Measurements from ENCODE around the gene DIPK2A. TPM values are rescaled to one million over a fixed set of nuclear protein-coding genes. Genes with fewer than 3 reads are reported as not detected.

DIPK2A gene
- total RNA-seq, 1 experiment from 2014 or later, result 22.0 TPM

GRCh38 chr3:143928056-143928455 is 43.6 kb upstream of the DIPK2A start:
- Histone ChIP-seq H3K4me2 (ENCODE audit: insufficient read depth, insufficient read length, low read length) (no peak overlapping the region), H3K18ac (ENCODE audit: insufficient read length, low read depth, low read length) (no peak overlapping the region), H3K9ac (ENCODE audit: extremely low read depth, insufficient read length, low read length) (no peak overlapping the region), H4K8ac (replicated peaks; ENCODE audit: insufficient read length, low read depth, low read length) (no peak overlapping the region), H3K79me1 (ENCODE audit: insufficient read depth, low read depth, low read length, poor library complexity, severe bottlenecking) (no peaks in the 10 kb centered on the region), H3K56ac (ENCODE audit: insufficient read length, low read depth, low read length) (no peak overlapping the region), H3K27ac (ENCODE audit: insufficient read length, low read depth, low read length) (no peak overlapping the region), H3K27me3 (ENCODE audit: insufficient read depth, low read length) (no peaks in the 10 kb centered on the region), H3K14ac (ENCODE audit: insufficient read depth, low read length) (no peak overlapping the region), H2BK120ac (ENCODE audit: low read depth, low read length, poor library complexity, severe bottlenecking) (no peak overlapping the region), H3K79me2 (ENCODE audit: insufficient read depth, low read length) (no peaks in the 10 kb centered on the region), H2BK5ac (ENCODE audit: insufficient read length, low read length) (no peak overlapping the region), H3K4me1 (ENCODE audit: insufficient read depth, low read length) (no peaks in the 10 kb centered on the region), H4K5ac (ENCODE audit: insufficient read length, low read depth, low read length) (no peak overlapping the region), H3K23ac (ENCODE audit: insufficient read length, low read depth, low read length) (no peak overlapping the region), H2AK5ac (ENCODE audit: insufficient read length, low read length) (no peak overlapping the region), H3K9me3 (ENCODE audit: control insufficient read depth, low read depth, low read length) (no peaks in the 10 kb centered on the region), H2BK15ac (ENCODE audit: low read depth, low read length) (no peak overlapping the region), H4K20me1 (ENCODE audit: control insufficient read depth, insufficient read depth, insufficient read length) (no peaks in the 10 kb centered on the region), H3K23me2 (ENCODE audit: insufficient read length, low read depth, low read length, poor library complexity, severe bottlenecking) (no peaks in the 10 kb centered on the region), H2AFZ (ENCODE audit: low read length) (no peak overlapping the region), H2BK12ac (ENCODE audit: insufficient read length, low read depth, low read length) (no peak overlapping the region), H3K4ac (ENCODE audit: low read depth, low read length) (no peak overlapping the region), H2BK20ac (ENCODE audit: low read depth, low read length, poor library complexity, severe bottlenecking) (no peak overlapping the region), H4K91ac (ENCODE audit: insufficient read length, low read depth, low read length) (no peak overlapping the region), H3T11ph (ENCODE audit: low read length) (no peak overlapping the region)
- no peak for DNase-seq
- no peaks in the 10 kb centered on the region for H3K27me3 Mint-ChIP-seq (ENCODE audit: low read depth)
- no peak overlapping the region for H3K27ac Mint-ChIP-seq
- no peaks in the 10 kb centered on the region for H3K36me3 Mint-ChIP-seq (ENCODE audit: insufficient read depth in 1 of 3, low read depth in 3 of 3)
- no CpG with 5 or more reads among the region's 1 CpG for WGBS (ENCODE audit: extremely low coverage, insufficient read length, low lambda C conversion rate)
- no peak overlapping the region for H3K4me3 Mint-ChIP-seq
- H3K9me3 Mint-ChIP-seq, result peaks cover 0 to 2% of the 10 kb centered on the region in 2 experiments; a peak in 1 of 5 replicates
- no peaks in the 10 kb centered on the region for H3K4me1 Mint-ChIP-seq
- TF ChIP-seq CTCF (conservative IDR thresholded peaks at IDR 0.05), result no peak

Data from H9 (cell line).